ENCODE data around the gene JAM3.

DNA sequence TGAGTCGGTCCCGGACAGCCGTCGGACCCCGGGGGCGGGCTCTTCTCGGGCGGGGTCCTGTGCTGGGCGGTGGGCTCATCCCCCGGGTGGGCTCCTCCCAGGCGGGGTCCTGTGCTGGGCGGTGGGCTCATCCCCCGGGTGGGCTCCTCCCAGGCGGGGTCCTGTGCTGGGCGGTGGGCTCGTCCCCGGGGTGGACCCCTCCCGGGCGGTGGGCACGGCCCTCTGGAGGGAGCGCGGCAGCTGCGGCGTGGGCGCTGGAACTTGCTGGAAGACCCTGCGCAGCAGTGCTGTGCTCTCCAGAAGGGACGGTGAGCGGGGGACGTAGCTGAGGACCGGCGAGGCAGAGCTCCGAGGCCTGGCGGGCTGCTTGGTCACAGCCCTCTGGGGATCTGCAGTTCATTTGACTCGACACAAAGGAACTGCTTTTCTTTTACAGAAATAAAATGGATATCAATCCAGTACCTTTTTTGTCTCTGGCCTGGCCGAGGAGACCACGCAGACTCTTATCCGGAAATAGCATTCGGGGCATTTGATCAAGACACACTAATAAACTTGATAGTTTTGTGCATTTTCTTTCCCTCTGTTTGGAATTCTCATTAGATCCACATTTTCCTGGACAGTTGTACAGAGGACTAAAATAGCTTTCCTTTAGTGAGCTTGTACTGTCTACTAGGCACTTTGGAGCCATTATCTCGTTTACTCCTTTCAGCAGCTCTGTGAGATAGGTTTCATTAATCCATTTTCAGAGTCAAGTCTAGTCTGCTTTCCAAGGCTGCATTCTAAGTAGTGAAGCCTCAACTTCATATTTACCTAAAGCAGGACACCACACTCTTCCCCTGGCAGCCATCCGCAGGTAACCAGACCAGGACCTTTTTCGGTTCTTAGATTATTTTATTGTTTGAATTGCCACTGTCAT, 812 bp downstream of the JAM3 start:
- TF ChIP-seq, protein P1, sequence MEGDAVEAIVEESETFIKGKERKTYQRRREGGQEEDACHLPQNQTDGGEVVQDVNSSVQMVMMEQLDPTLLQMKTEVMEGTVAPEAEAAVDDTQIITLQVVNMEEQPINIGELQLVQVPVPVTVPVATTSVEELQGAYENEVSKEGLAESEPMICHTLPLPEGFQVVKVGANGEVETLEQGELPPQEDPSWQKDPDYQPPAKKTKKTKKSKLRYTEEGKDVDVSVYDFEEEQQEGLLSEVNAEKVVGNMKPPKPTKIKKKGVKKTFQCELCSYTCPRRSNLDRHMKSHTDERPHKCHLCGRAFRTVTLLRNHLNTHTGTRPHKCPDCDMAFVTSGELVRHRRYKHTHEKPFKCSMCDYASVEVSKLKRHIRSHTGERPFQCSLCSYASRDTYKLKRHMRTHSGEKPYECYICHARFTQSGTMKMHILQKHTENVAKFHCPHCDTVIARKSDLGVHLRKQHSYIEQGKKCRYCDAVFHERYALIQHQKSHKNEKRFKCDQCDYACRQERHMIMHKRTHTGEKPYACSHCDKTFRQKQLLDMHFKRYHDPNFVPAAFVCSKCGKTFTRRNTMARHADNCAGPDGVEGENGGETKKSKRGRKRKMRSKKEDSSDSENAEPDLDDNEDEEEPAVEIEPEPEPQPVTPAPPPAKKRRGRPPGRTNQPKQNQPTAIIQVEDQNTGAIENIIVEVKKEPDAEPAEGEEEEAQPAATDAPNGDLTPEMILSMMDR (IDR thresholded peaks at IDR 0.05; ENCODE audit: extremely low read depth in 1 of 2, insufficient read depth in 1 of 2, low read depth in 1 of 2, low read length in 2 of 2) = no peak
- no peak for TF ChIP-seq POLR2A (IDR thresholded peaks at IDR 0.05; ENCODE audit: low read depth, low read length)
